ENCODE results near the gene ERC2. TPM values are rescaled to one million over a fixed set of nuclear protein-coding genes. Genes with fewer than 3 reads are reported as not detected.
"Not testable (repeated sequence)": the region's sequence is repeated elsewhere in the genome, so short reads cannot be mapped to it uniquely, and the experiment has no call there.

The ERC2 gene
- total RNA-seq, 1 donor: 0.43 TPM

DNA sequence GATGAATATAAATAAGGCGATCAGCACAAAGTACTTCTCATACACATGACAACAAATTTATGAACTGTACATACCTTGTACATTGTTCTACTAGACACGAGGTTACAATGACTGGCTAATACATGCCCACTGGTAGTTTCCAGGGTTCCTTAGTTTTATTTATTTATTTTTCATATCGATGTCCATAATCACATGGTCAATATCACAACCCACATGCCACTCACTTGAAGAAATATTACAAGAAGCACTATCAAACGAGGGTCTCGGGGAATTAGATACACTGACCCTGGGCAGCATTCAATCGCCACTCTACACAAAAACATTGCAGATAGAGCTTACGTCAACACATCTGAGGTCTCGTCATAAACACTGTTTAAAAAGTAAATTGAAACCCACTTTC is 959.9 kb downstream of the ERC2 start:
- no peak overlapping the region for H3K4me3 ChIP-seq (ENCODE audit: low read depth, low read length)
- TF ChIP-seq, protein P1, sequence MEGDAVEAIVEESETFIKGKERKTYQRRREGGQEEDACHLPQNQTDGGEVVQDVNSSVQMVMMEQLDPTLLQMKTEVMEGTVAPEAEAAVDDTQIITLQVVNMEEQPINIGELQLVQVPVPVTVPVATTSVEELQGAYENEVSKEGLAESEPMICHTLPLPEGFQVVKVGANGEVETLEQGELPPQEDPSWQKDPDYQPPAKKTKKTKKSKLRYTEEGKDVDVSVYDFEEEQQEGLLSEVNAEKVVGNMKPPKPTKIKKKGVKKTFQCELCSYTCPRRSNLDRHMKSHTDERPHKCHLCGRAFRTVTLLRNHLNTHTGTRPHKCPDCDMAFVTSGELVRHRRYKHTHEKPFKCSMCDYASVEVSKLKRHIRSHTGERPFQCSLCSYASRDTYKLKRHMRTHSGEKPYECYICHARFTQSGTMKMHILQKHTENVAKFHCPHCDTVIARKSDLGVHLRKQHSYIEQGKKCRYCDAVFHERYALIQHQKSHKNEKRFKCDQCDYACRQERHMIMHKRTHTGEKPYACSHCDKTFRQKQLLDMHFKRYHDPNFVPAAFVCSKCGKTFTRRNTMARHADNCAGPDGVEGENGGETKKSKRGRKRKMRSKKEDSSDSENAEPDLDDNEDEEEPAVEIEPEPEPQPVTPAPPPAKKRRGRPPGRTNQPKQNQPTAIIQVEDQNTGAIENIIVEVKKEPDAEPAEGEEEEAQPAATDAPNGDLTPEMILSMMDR (IDR thresholded peaks at IDR 0.05; ENCODE audit: insufficient read depth, low read depth, low read length): no peak
- no peak for DNase-seq (ENCODE audit: low read depth)

DNA sequence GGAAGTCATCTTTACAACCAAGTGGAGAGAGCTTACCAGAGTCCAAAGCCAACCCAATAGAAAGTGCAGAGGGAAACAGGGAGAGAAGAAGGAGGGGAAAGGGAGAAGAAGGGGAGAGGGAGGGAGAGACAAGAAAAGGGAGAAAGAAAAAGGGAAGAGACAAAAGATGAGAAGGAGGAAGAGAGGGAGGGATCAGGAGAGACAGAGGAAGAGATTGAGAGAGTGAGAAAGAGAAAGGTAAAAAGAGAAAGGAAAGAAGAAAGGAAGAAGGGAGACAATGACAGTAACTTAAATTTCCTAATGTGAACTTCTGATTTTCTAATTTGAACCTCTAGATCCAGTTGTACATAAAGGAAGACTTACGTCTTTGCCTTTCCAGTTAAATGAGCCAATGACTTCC is 960.5 kb downstream of the ERC2 start:
- TF ChIP-seq, protein P1 (IDR thresholded peaks at IDR 0.05; ENCODE audit: insufficient read depth, low read depth, low read length): no peak
- no peak for DNase-seq (ENCODE audit: low read depth)
- H3K4me3 ChIP-seq (ENCODE audit: low read depth, low read length): no peak overlapping the region

DNA sequence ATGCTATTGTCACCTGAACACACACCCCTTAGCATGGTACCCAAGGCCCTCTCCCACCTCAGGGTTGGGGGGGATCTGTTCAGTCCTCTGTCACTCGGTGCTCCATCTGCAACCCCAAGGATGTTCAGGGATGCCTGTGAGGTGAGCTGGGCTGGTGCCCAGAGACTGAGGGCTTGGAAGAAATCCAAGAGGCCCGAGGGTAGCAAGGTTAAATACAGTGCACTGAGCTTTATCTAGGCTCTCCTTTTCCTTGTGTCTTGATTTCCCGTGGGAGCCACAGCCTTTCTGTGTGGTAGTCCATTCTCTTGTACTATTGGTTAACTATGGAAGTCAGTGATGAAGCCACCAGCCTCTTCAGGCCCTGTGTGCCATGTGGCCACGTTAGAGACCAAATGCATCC is 962.5 kb downstream of the ERC2 start:
- no peak overlapping the region for H3K4me3 ChIP-seq (ENCODE audit: low read depth, low read length)
- TF ChIP-seq, protein P1 (IDR thresholded peaks at IDR 0.05; ENCODE audit: insufficient read depth, low read depth, low read length): no peak
- no peak for DNase-seq (ENCODE audit: low read depth)

DNA sequence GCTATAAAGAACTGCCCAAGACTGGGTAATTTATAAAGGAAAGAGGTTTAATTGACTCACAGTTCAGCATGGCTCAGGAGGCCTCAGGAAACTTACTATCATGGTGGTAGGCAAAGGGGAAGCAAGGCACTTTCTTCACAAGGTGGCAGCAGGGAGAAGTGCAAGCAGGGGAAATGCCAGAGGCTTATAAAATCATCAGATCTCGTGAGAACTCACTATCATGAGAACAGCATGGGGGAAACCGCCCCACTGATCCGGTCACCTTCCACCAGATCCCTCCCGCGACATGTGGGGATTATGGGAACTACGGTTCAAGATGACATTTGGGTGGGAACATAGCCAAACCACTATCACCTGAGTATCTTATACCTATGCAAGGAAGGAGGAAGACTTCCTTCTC is 963.2 kb downstream of the ERC2 start:
- not testable (repeated sequence) for H3K4me3 ChIP-seq (ENCODE audit: low read depth, low read length)
- peak; percentile 30 for DNase-seq (ENCODE audit: low read depth)
- TF ChIP-seq, protein P1 (IDR thresholded peaks at IDR 0.05; ENCODE audit: insufficient read depth, low read depth, low read length): peak; percentile 25

DNA sequence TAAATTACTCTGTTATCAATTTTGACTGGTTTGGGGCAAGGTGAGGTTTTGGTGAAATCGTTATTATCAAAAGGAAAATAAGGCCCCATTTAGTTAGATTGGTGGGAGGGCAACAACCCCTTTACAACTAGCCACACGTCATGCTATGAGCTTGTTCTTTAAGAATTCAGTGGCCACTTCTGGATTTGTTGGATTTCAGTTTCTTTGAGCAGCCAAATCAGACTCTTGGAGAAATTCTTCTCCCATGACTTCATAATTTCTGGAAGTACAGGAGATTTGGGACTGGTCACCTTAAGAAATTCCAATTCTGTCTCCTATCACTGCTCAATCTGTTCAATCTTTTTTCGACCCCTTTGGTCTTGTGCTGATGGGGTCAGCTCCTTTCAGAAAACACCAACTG is 966.4 kb downstream of the ERC2 start:
- H3K4me3 ChIP-seq (ENCODE audit: low read depth, low read length): no peak overlapping the region
- DNase-seq (ENCODE audit: low read depth): no peak
- TF ChIP-seq, protein P1 (IDR thresholded peaks at IDR 0.05; ENCODE audit: insufficient read depth, low read depth, low read length): no peak

DNA sequence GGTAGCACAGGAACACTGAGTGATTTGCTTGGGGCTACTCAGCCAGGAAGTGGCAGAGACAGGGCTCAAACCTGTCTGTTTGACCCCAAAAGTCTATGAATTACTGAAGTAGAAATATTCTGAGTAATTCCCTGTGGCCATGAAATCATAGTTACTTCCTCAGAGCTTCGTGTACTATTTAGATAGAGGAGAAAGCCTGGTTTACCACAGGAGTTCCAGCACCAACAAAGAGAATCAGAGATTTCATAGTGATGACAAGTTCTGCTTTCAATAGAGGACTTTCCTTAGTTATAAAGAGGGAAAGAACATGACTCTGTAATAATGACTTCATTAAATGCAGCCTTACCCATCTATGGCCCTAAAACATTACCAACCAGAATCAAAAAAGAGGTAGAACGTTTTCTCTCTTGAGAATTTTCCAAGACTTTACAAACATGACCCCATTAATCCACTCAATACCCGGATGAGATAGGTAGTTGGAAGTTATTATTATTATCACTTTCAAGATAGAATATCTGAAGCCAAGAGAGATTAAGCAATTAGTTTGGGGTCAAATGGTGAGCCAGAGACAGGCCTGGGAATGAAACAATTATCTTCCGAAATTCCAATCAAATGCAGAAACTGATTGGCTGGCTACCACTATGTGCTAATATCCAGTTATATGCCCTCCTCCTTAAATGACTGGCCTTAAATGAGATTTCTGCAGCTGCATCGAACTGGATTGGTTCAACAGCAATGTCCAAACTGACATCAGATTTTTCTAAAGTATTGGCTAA is 967.5 kb downstream of the ERC2 start:
- no peak overlapping the region for H3K4me3 ChIP-seq (ENCODE audit: low read depth, low read length)
- TF ChIP-seq, protein P1 (IDR thresholded peaks at IDR 0.05; ENCODE audit: insufficient read depth, low read depth, low read length): no peak
- no peak for DNase-seq (ENCODE audit: low read depth)

DNA sequence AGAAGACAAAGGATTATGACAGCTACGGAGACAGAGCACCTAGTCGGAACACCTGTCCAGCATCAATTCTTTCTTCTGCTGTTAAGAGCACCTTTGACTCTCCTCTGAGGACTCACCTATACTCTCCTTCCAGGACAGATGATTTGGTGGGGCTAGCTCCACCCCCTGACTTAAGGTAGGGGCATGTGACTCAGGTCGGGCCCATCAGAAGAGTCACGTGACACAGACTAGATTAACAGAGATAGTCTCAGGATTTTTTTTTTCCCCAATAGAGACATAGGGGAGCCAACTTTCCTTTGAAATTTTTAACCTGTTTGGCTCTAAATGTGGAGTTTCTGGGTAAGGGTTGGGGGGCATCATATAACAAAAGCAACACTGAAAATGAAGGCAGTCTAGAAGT is 969.7 kb downstream of the ERC2 start:
- TF ChIP-seq, protein P1 (IDR thresholded peaks at IDR 0.05; ENCODE audit: insufficient read depth, low read depth, low read length): no peak
- no peak overlapping the region for H3K4me3 ChIP-seq (ENCODE audit: low read depth, low read length)
- no peak for DNase-seq (ENCODE audit: low read depth)

Measured in fibroblast of villous mesenchyme (primary cell).